ENCODE data around the gene TREML4. TPM values are rescaled to one million over a fixed set of nuclear protein-coding genes. Genes with fewer than 3 reads are reported as not detected.

Gene TREML4
- total and polyA plus RNA-seq, 4 donors = 0.08 to 0.31 TPM; not detected in 2

- TF ChIP-seq SP1 (IDR thresholded peaks at IDR 0.05) (no peak), YY1 (IDR thresholded peaks at IDR 0.05) (no peak), RAD21 (IDR thresholded peaks at IDR 0.05) (no peak), HNF4G (IDR thresholded peaks at IDR 0.05) (no peak), EGR1 (IDR thresholded peaks at IDR 0.05; ENCODE audit: low read depth in 2 of 2) (no peak), FOXA2 (IDR thresholded peaks at IDR 0.05) (no peak), NR2F2 (IDR thresholded peaks at IDR 0.05) (no peak), GABPA (IDR thresholded peaks at IDR 0.05 in 1 of 2, conservative IDR thresholded peaks at IDR 0.05 in 1 of 2) (no peak), CTCF (IDR thresholded peaks at IDR 0.05; ENCODE audit: low read depth, low read length, missing input control) (no peak), REST (IDR thresholded peaks at IDR 0.05) (no peak), TAF1 (conservative IDR thresholded peaks at IDR 0.05) (no peak), RXRA (IDR thresholded peaks at IDR 0.05) (no peak)
- no peaks in the 10 kb centered on the region for H3K36me3 ChIP-seq (ENCODE audit: control insufficient read depth in 4 of 4, insufficient read depth in 3 of 4, low read depth in 1 of 4, low read length in 3 of 4)
- no peak overlapping the region for H3K27ac ChIP-seq (ENCODE audit: low read depth in 1 of 2, low read length in 2 of 2)
- peaks cover 0 to 6% (median 0%) of the 10 kb centered on the region in 4 donors for H3K9me3 ChIP-seq (ENCODE audit: control insufficient read depth in 4 of 4, low read length in 3 of 4)
- 97% methylated on average over 1 of the region's 1 CpG for whole genome bisulfite sequencing
- no peak overlapping the region for H3K4me3 ChIP-seq (ENCODE audit: low read depth in 1 of 3, low read length in 3 of 3)
- DNase-seq (ENCODE audit: low spot score) = no peak
- H3K27me3 ChIP-seq (ENCODE audit: control insufficient read depth in 4 of 4, insufficient read depth in 4 of 4, low read length in 3 of 4) = no peaks in the 10 kb centered on the region
- H3K9ac ChIP-seq (ENCODE audit: low read depth in 1 of 2, low read length in 2 of 2) = no peak overlapping the region
- H3K4me1 ChIP-seq (ENCODE audit: control insufficient read depth in 4 of 4, insufficient read depth in 4 of 4, low read length in 3 of 4) = no peaks in the 10 kb centered on the region
Measured at GRCh38 chr6:41256383-41256782, 28.2 kb downstream of the TREML4 start.

- peaks cover 0 to 14% (median 0%) of the 10 kb centered on the region in 4 donors for H3K9me3 ChIP-seq (ENCODE audit: control insufficient read depth in 4 of 4, low read length in 3 of 4)
- H3K4me1 ChIP-seq (ENCODE audit: control insufficient read depth in 4 of 4, insufficient read depth in 4 of 4, low read length in 3 of 4) = no peaks in the 10 kb centered on the region
- no peaks in the 10 kb centered on the region for H3K27me3 ChIP-seq (ENCODE audit: control insufficient read depth in 4 of 4, insufficient read depth in 4 of 4, low read length in 3 of 4)
- no peak overlapping the region for H3K4me3 ChIP-seq (ENCODE audit: low read depth in 1 of 3, low read length in 3 of 3)
- no peaks in the 10 kb centered on the region for H3K36me3 ChIP-seq (ENCODE audit: control insufficient read depth in 4 of 4, insufficient read depth in 3 of 4, low read depth in 1 of 4, low read length in 3 of 4)
- no peak overlapping the region for H3K9ac ChIP-seq (ENCODE audit: low read depth in 1 of 2, low read length in 2 of 2)
- no peak for DNase-seq (ENCODE audit: low spot score)
- H3K27ac ChIP-seq (ENCODE audit: low read depth in 1 of 2, low read length in 2 of 2) = no peak overlapping the region
- 72% methylated on average over 2 of the region's 2 CpGs for WGBS
- TF ChIP-seq TAF1 (conservative IDR thresholded peaks at IDR 0.05) (no peak), HNF4A (conservative IDR thresholded peaks at IDR 0.05) (no peak), GABPA (IDR thresholded peaks at IDR 0.05 in 1 of 2, conservative IDR thresholded peaks at IDR 0.05 in 1 of 2) (no peak), REST (IDR thresholded peaks at IDR 0.05) (no peak), RXRA (IDR thresholded peaks at IDR 0.05) (no peak), FOXA2 (IDR thresholded peaks at IDR 0.05) (no peak), FOXA1 (IDR thresholded peaks at IDR 0.05) (no peak), ATF3 (IDR thresholded peaks at IDR 0.05) (no peak), YY1 (IDR thresholded peaks at IDR 0.05) (no peak)
Measured at GRCh38 chr6:41257369-41258195, 29.4 kb downstream of the TREML4 start.
